ENCODE results near the gene BEX1. TPM values are rescaled to one million over a fixed set of nuclear protein-coding genes. Genes with fewer than 3 reads are reported as not detected.

Gene BEX1
- total and polyA plus RNA-seq, 4 donors, result 0.36 to 1.2 (median 0.80) TPM

GRCh38 chrX:103098488-103098887 is 34.5 kb upstream of the BEX1 start:
- no peaks in the 10 kb centered on the region for H3K4me1 ChIP-seq (ENCODE audit: control insufficient read depth in 1 of 2, insufficient read depth in 2 of 2, low read length in 2 of 2)
- H3K9me3 ChIP-seq (ENCODE audit: control insufficient read depth, low read length), result no peaks in the 10 kb centered on the region
- H3K27ac ChIP-seq (ENCODE audit: low read depth in 1 of 2, low read length in 2 of 2), result no peak overlapping the region
- WGBS, 2 donors, result 61 to 63% methylated on average over 2 of the region's 2 CpGs
- DNase-seq (no peak), ATAC-seq (ENCODE audit: low FRiP score) (no peak)
- no peaks in the 10 kb centered on the region for H3K27me3 ChIP-seq (ENCODE audit: control insufficient read depth in 1 of 2, insufficient read depth in 2 of 2, low read length in 1 of 2)
- intact Hi-C loops (cut with DNase I), result no loop called here
- no peak overlapping the region for H3K4me3 ChIP-seq (ENCODE audit: low read length in 2 of 2)
- H3K36me3 ChIP-seq (ENCODE audit: control insufficient read depth in 1 of 2, insufficient read depth in 2 of 2, low read length in 1 of 2), result no peaks in the 10 kb centered on the region

- H3K36me3 ChIP-seq (ENCODE audit: control insufficient read depth in 1 of 2, insufficient read depth in 2 of 2, low read length in 1 of 2), result no peaks in the 10 kb centered on the region
- no peaks in the 10 kb centered on the region for H3K27me3 ChIP-seq (ENCODE audit: control insufficient read depth in 1 of 2, insufficient read depth in 2 of 2, low read length in 1 of 2)
- no peak within 1 kb of the TSS for H3K27ac ChIP-seq (ENCODE audit: low read depth in 1 of 2, low read length in 2 of 2)
- intact Hi-C loops (cut with DNase I), result no loop called here
- DNase-seq (no peak), ATAC-seq (ENCODE audit: low FRiP score) (no peak)
- no peak within 1 kb of the TSS for H3K4me3 ChIP-seq (ENCODE audit: low read length in 2 of 2)
- no peaks in the 10 kb centered on the region for H3K4me1 ChIP-seq (ENCODE audit: control insufficient read depth in 1 of 2, insufficient read depth in 2 of 2, low read length in 2 of 2)
- 74 to 84% methylated on average over 5 of the region's 5 CpGs for WGBS, 2 donors
- no peaks in the 10 kb centered on the region for H3K9me3 ChIP-seq (ENCODE audit: control insufficient read depth, low read length)
These were observed 29.0 kb upstream of the BEX1 start, which contains the start of gene NXF3 for GRCh38 chrX:103092942-103093341. TSS of gene NXF3 (minus strand) at chrX:103093143. CDS start at chrX:103093023, 120 bp downstream.

- H3K27ac ChIP-seq (ENCODE audit: low read depth in 1 of 2, low read length in 2 of 2), result no peak overlapping the region
- H3K36me3 ChIP-seq (ENCODE audit: control insufficient read depth in 1 of 2, insufficient read depth in 2 of 2, low read length in 1 of 2), result no peaks in the 10 kb centered on the region
- H3K4me1 ChIP-seq (ENCODE audit: control insufficient read depth in 1 of 2, insufficient read depth in 2 of 2, low read length in 2 of 2), result no peaks in the 10 kb centered on the region
- ATAC-seq (ENCODE audit: low FRiP score) (no peak), DNase-seq (no peak)
- H3K27me3 ChIP-seq (ENCODE audit: control insufficient read depth in 1 of 2, insufficient read depth in 2 of 2, low read length in 1 of 2), result no peaks in the 10 kb centered on the region
- no peak overlapping the region for H3K4me3 ChIP-seq (ENCODE audit: low read length in 2 of 2)
- WGBS, 2 donors, result 63 to 66% methylated on average over 4 to 6 of the region's 6 CpGs
- no peaks in the 10 kb centered on the region for H3K9me3 ChIP-seq (ENCODE audit: control insufficient read depth, low read length)
- intact Hi-C loops (cut with DNase I), result no loop called here
These were observed 17.1 kb upstream of the BEX1 start for GRCh38 chrX:103081051-103081450.

- no peak for DNase-seq
- WGBS, 2 donors, result 50 to 54% methylated on average over 5 of the region's 5 CpGs
These were observed 9.5 kb upstream of the BEX1 start for GRCh38 chrX:103073467-103073866.

GRCh38 chrX:103066606-103067005 is 2.6 kb upstream of the BEX1 start:
- no peaks in the 10 kb centered on the region for H3K4me1 ChIP-seq (ENCODE audit: control insufficient read depth in 1 of 2, insufficient read depth in 2 of 2, low read length in 2 of 2)
- no peak overlapping the region for H3K27ac ChIP-seq (ENCODE audit: low read depth in 1 of 2, low read length in 2 of 2)
- no peak overlapping the region for H3K4me3 ChIP-seq (ENCODE audit: low read length in 2 of 2)
- H3K9me3 ChIP-seq (ENCODE audit: control insufficient read depth, low read length), result no peaks in the 10 kb centered on the region
- intact Hi-C loops (cut with DNase I), result no loop called here
- H3K27me3 ChIP-seq (ENCODE audit: control insufficient read depth in 1 of 2, insufficient read depth in 2 of 2, low read length in 1 of 2), result no peaks in the 10 kb centered on the region
- DNase-seq (no peak), ATAC-seq (ENCODE audit: low FRiP score) (no peak)
- 5 to 18% methylated on average over 1 of the region's 1 CpG for WGBS, 2 donors
- H3K36me3 ChIP-seq (ENCODE audit: control insufficient read depth in 1 of 2, insufficient read depth in 2 of 2, low read length in 1 of 2), result no peaks in the 10 kb centered on the region

More at GRCh38 chrX:103073467-103073866, 9.5 kb upstream of the BEX1 start:
- Histone ChIP-seq H3K27me3 (ENCODE audit: control insufficient read depth in 1 of 2, insufficient read depth in 2 of 2, low read length in 1 of 2) (no peaks in the 10 kb centered on the region), H3K36me3 (ENCODE audit: control insufficient read depth in 1 of 2, insufficient read depth in 2 of 2, low read length in 1 of 2) (no peaks in the 10 kb centered on the region), H3K9me3 (ENCODE audit: control insufficient read depth, low read length) (no peaks in the 10 kb centered on the region), H3K4me3 (ENCODE audit: low read length in 2 of 2) (no peak overlapping the region), H3K4me1 (ENCODE audit: control insufficient read depth in 1 of 2, insufficient read depth in 2 of 2, low read length in 2 of 2) (no peaks in the 10 kb centered on the region), H3K27ac (ENCODE audit: low read depth in 1 of 2, low read length in 2 of 2) (no peak overlapping the region)
- no peak for ATAC-seq (ENCODE audit: low FRiP score)
- intact Hi-C loops (cut with DNase I), result no loop called here

GRCh38 chrX:103063191-103063845 is 653 bp downstream of the BEX1 start:
- H3K27ac ChIP-seq (ENCODE audit: low read depth in 1 of 2, low read length in 2 of 2), result no peak overlapping the region
- no peaks in the 10 kb centered on the region for H3K4me1 ChIP-seq (ENCODE audit: control insufficient read depth in 1 of 2, insufficient read depth in 2 of 2, low read length in 2 of 2)
- 4 to 25% methylated on average over 32 to 33 of the region's 34 CpGs for WGBS, 2 donors
- intact Hi-C loops (cut with DNase I), result no loop called here
- ATAC-seq (ENCODE audit: low FRiP score), result no peak
- H3K9me3 ChIP-seq (ENCODE audit: control insufficient read depth, low read length), result no peaks in the 10 kb centered on the region
- H3K4me3 ChIP-seq (ENCODE audit: low read length in 2 of 2), result no peak overlapping the region
- DNase-seq, result no peak
- no peaks in the 10 kb centered on the region for H3K36me3 ChIP-seq (ENCODE audit: control insufficient read depth in 1 of 2, insufficient read depth in 2 of 2, low read length in 1 of 2)
- H3K27me3 ChIP-seq (ENCODE audit: control insufficient read depth in 1 of 2, insufficient read depth in 2 of 2, low read length in 1 of 2), result no peaks in the 10 kb centered on the region

GRCh38 chrX:103061486-103061885 is 2.5 kb downstream of the BEX1 start:
- Histone ChIP-seq H3K27ac (ENCODE audit: low read depth in 1 of 2, low read length in 2 of 2) (no peak overlapping the region), H3K4me1 (ENCODE audit: control insufficient read depth in 1 of 2, insufficient read depth in 2 of 2, low read length in 2 of 2) (no peaks in the 10 kb centered on the region), H3K9me3 (ENCODE audit: control insufficient read depth, low read length) (no peaks in the 10 kb centered on the region), H3K27me3 (ENCODE audit: control insufficient read depth in 1 of 2, insufficient read depth in 2 of 2, low read length in 1 of 2) (no peaks in the 10 kb centered on the region), H3K36me3 (ENCODE audit: control insufficient read depth in 1 of 2, insufficient read depth in 2 of 2, low read length in 1 of 2) (no peaks in the 10 kb centered on the region), H3K4me3 (ENCODE audit: low read length in 2 of 2) (no peak overlapping the region)
- no peak for DNase-seq
- 77 to 91% methylated on average over 3 of the region's 3 CpGs for WGBS, 2 donors
- intact Hi-C loops (cut with DNase I), result no loop called here
- no peak for ATAC-seq (ENCODE audit: low FRiP score)

GRCh38 chrX:103056902-103057301 is 7.1 kb downstream of the BEX1 start:
- intact Hi-C loops (cut with DNase I), result no loop called here
- Histone ChIP-seq H3K9me3 (ENCODE audit: control insufficient read depth, low read length) (no peaks in the 10 kb centered on the region), H3K27me3 (ENCODE audit: control insufficient read depth in 1 of 2, insufficient read depth in 2 of 2, low read length in 1 of 2) (no peaks in the 10 kb centered on the region), H3K4me1 (ENCODE audit: control insufficient read depth in 1 of 2, insufficient read depth in 2 of 2, low read length in 2 of 2) (no peaks in the 10 kb centered on the region), H3K4me3 (ENCODE audit: low read length in 2 of 2) (no peak overlapping the region), H3K36me3 (ENCODE audit: control insufficient read depth in 1 of 2, insufficient read depth in 2 of 2, low read length in 1 of 2) (no peaks in the 10 kb centered on the region), H3K27ac (ENCODE audit: low read depth in 1 of 2, low read length in 2 of 2) (no peak overlapping the region)
- ATAC-seq (ENCODE audit: low FRiP score), result no peak
- 72 to 81% methylated on average over 2 of the region's 2 CpGs for WGBS, 2 donors
- DNase-seq, result no peak

- ATAC-seq (ENCODE audit: low FRiP score), result no peak
- Histone ChIP-seq H3K36me3 (ENCODE audit: control insufficient read depth in 1 of 2, insufficient read depth in 2 of 2, low read length in 1 of 2) (no peaks in the 10 kb centered on the region), H3K4me3 (ENCODE audit: low read length in 2 of 2) (no peak overlapping the region), H3K4me1 (ENCODE audit: control insufficient read depth in 1 of 2, insufficient read depth in 2 of 2, low read length in 2 of 2) (no peaks in the 10 kb centered on the region), H3K27ac (ENCODE audit: low read depth in 1 of 2, low read length in 2 of 2) (no peak overlapping the region), H3K27me3 (ENCODE audit: control insufficient read depth in 1 of 2, insufficient read depth in 2 of 2, low read length in 1 of 2) (no peaks in the 10 kb centered on the region), H3K9me3 (ENCODE audit: control insufficient read depth, low read length) (no peaks in the 10 kb centered on the region)
- intact Hi-C loops (cut with DNase I), result no loop called here
- no peak for DNase-seq
These were observed 11.3 kb downstream of the BEX1 start for GRCh38 chrX:103052625-103053024.

All from aorta (tissue), 5 donors.